H9 (cell line): ENCODE data around the gene IFITM1. TPM values are rescaled to one million over a fixed set of nuclear protein-coding genes. Genes with fewer than 3 reads are reported as not detected.

Source experiments
- DNase-seq: peaks from one replicate; pipeline ENCODE4 v3.0.0-alpha.2; 2017
- H2AFZ ChIP-seq: one replicate; pipeline ENCODE4 v1.6.1; 2013; ENCODE audit warnings: mild to moderate bottlenecking, low read length, control low read depth, moderate library complexity
- H2AK5ac ChIP-seq: 2 replicates; pipeline ENCODE4 v1.6.1; 2013; ENCODE audit warnings: low read length, control low read depth, mixed read lengths; ENCODE audit not compliant: insufficient read length
- H2BK120ac ChIP-seq: one replicate; pipeline ENCODE4 v1.6.1; 2013; ENCODE audit warnings: low read depth, mild to moderate bottlenecking, low read length, control low read depth, inconsistent platforms; ENCODE audit not compliant: poor library complexity, severe bottlenecking
- H2BK12ac ChIP-seq: 2 replicates; pipeline ENCODE4 v1.6.1; 2013; ENCODE audit warnings: low read length, control low read depth, mixed read lengths, low read depth; ENCODE audit not compliant: insufficient read length
- H2BK15ac ChIP-seq: 2 replicates; pipeline ENCODE4 v1.6.1; 2013; ENCODE audit warnings: low read depth, low read length, control low read depth
- H2BK20ac ChIP-seq: one replicate; pipeline ENCODE4 v1.6.1; 2013; ENCODE audit warnings: low read depth, mild to moderate bottlenecking, low read length, control low read depth, inconsistent platforms; ENCODE audit not compliant: poor library complexity, severe bottlenecking
- H2BK5ac ChIP-seq: 2 replicates; pipeline ENCODE4 v1.6.1; 2013; ENCODE audit warnings: low read length, control low read depth, mixed read lengths; ENCODE audit not compliant: insufficient read length
- H3K14ac ChIP-seq: 2 replicates; pipeline ENCODE4 v1.6.1; 2013; ENCODE audit warnings: low read length, control low read depth; ENCODE audit not compliant: insufficient read depth
- H3K18ac ChIP-seq: 2 replicates; pipeline ENCODE4 v1.6.1; 2013; ENCODE audit warnings: low read depth, mild to moderate bottlenecking, mixed read lengths, low read length, control low read depth; ENCODE audit not compliant: insufficient read length
- H3K23ac ChIP-seq: 2 replicates; pipeline ENCODE4 v1.6.1; 2013; ENCODE audit warnings: low read length, control low read depth, mixed read lengths, low read depth; ENCODE audit not compliant: insufficient read length
- H3K23me2 ChIP-seq: 2 replicates; pipeline ENCODE4 v1.6.1; 2013; ENCODE audit warnings: low read depth, mild to moderate bottlenecking, mixed read lengths, low read length, control low read depth; ENCODE audit not compliant: insufficient read length, poor library complexity, severe bottlenecking
- H3K27ac ChIP-seq: 2 replicates; pipeline ENCODE4 v1.5.1; 2013; ENCODE audit warnings: low read length, control low read depth, mixed read lengths, low read depth; ENCODE audit not compliant: insufficient read length
- H3K27me3 ChIP-seq: 2 replicates; pipeline ENCODE4 v1.6.1; 2013; ENCODE audit warnings: low read length, control low read depth, inconsistent platforms; ENCODE audit not compliant: insufficient read depth
- H3K4ac ChIP-seq: 2 replicates; pipeline ENCODE4 v1.6.1; 2013; ENCODE audit warnings: low read depth, mild to moderate bottlenecking, control low read depth, inconsistent platforms, low read length, moderate library complexity
- H3K4me1 ChIP-seq: 2 replicates; pipeline ENCODE4 v1.6.1; 2013; ENCODE audit warnings: low read length, control low read depth, inconsistent platforms; ENCODE audit not compliant: insufficient read depth
- H3K4me2 ChIP-seq: 2 replicates; pipeline ENCODE4 v1.6.1; 2013; ENCODE audit warnings: low read length, control low read depth, mixed read lengths; ENCODE audit not compliant: insufficient read length, insufficient read depth
- H3K56ac ChIP-seq: 2 replicates; pipeline ENCODE4 v1.6.1; 2013; ENCODE audit warnings: low read depth, mild to moderate bottlenecking, mixed read lengths, low read length, control low read depth; ENCODE audit not compliant: insufficient read length
- H3K79me1 ChIP-seq: 2 replicates; pipeline ENCODE4 v1.6.1; 2013; ENCODE audit warnings: low read depth, mild to moderate bottlenecking, moderate library complexity, low read length, control low read depth, inconsistent platforms; ENCODE audit not compliant: insufficient read depth, poor library complexity, severe bottlenecking
- H3K79me2 ChIP-seq: 2 replicates; pipeline ENCODE4 v1.6.1; 2013; ENCODE audit warnings: low read length, control low read depth, inconsistent platforms; ENCODE audit not compliant: insufficient read depth
- H3K9ac ChIP-seq: 2 replicates; pipeline ENCODE4 v1.6.1; 2013; ENCODE audit warnings: low read length, control low read depth, mixed read lengths; ENCODE audit not compliant: insufficient read length; ENCODE audit errors: extremely low read depth
- H3K9me3 ChIP-seq: one replicate; pipeline ENCODE4 v1.6.1; 2013; ENCODE audit warnings: low read depth, low read length, inconsistent platforms; ENCODE audit not compliant: control insufficient read depth
- H3T11ph ChIP-seq: one replicate; pipeline ENCODE4 v1.6.1; 2013; ENCODE audit warnings: mild to moderate bottlenecking, low read length, control low read depth, inconsistent platforms
- H4K20me1 ChIP-seq: one replicate; pipeline ENCODE4 v1.6.1; 2013; ENCODE audit not compliant: control insufficient read depth, insufficient read length, insufficient read depth
- H4K5ac ChIP-seq: 2 replicates; pipeline ENCODE4 v1.6.1; 2013; ENCODE audit warnings: low read depth, mild to moderate bottlenecking, mixed read lengths, low read length, control low read depth; ENCODE audit not compliant: insufficient read length
- H4K8ac ChIP-seq: replicated peaks from 2 replicates; pipeline ENCODE4 v1.6.1; 2013; ENCODE audit warnings: low read length, control low read depth, mixed read lengths, low read depth; ENCODE audit not compliant: insufficient read length
- H4K91ac ChIP-seq: 2 replicates; pipeline ENCODE4 v1.6.1; 2013; ENCODE audit warnings: low read depth, mild to moderate bottlenecking, moderate library complexity, mixed read lengths, low read length, control low read depth; ENCODE audit not compliant: insufficient read length
- H3K27ac Mint-ChIP-seq, 3 experiments: 2 replicates in 2 of 3; 3 replicates in 1 of 3; pipeline ENCODE4 v1.8.0; 2020 to 2021; ENCODE audit warnings: mixed read lengths in 3 of 3, mild to moderate bottlenecking in 1 of 3, moderate library complexity in 1 of 3
- H3K27me3 Mint-ChIP-seq: 2 replicates; pipeline ENCODE4 v1.8.0; 2021; ENCODE audit warnings: low read depth, mild to moderate bottlenecking, moderate library complexity, mixed read lengths
- H3K36me3 Mint-ChIP-seq, 3 experiments: 2 replicates in 2 of 3; 3 replicates in 1 of 3; pipeline ENCODE4 v1.8.0; 2020 to 2021; ENCODE audit warnings: low read depth in 3 of 3, mixed read lengths in 3 of 3; ENCODE audit not compliant: insufficient read depth in 1 of 3
- H3K4me1 Mint-ChIP-seq, 2 experiments: 2 replicates each; pipeline ENCODE4 v1.8.0; 2020; ENCODE audit warnings: mixed read lengths in 2 of 2
- H3K4me3 Mint-ChIP-seq, 2 experiments: 2 replicates in 1 of 2; 3 replicates in 1 of 2; pipeline ENCODE4 v1.8.0; 2020 to 2021; ENCODE audit warnings: mild to moderate bottlenecking in 2 of 2, mixed read lengths in 2 of 2, moderate library complexity in 1 of 2
- H3K9me3 Mint-ChIP-seq, 2 experiments: 2 replicates in 1 of 2; 3 replicates in 1 of 2; pipeline ENCODE4 v1.8.0; 2020; ENCODE audit warnings: mild to moderate bottlenecking in 2 of 2, mixed read lengths in 2 of 2, moderate library complexity in 1 of 2
- WGBS: extraction: QIAGEN DNeasy Blood & Tissue Kit; methylation state at CpG from one replicate; pipeline ENCODE4 v1.1.7; 2013; ENCODE audit warnings: missing lambda C conversion rate, low lambda C conversion rate, mixed read lengths; ENCODE audit not compliant: insufficient read length; ENCODE audit errors: extremely low coverage; 5-methylcytosine and 5-hydroxymethylcytosine counted together
- total RNA-seq: library from RNA; stranded (reverse); gene quantifications from 2 replicates; pipeline ENCODE4 v1.2.1, GENCODE V29; 2021
- TF ChIP-seq, protein P1 (sequence below): fragments of 200-600 bp; sonication (generic); conservative IDR thresholded peaks from 3 replicates; pipeline ENCODE4 v1.8.0; 2021; ENCODE audit warnings: antibody characterized with exemption, mild to moderate bottlenecking

Gene IFITM1
- total RNA-seq, 1 experiment from 2014 or later: 500 TPM

DNA sequence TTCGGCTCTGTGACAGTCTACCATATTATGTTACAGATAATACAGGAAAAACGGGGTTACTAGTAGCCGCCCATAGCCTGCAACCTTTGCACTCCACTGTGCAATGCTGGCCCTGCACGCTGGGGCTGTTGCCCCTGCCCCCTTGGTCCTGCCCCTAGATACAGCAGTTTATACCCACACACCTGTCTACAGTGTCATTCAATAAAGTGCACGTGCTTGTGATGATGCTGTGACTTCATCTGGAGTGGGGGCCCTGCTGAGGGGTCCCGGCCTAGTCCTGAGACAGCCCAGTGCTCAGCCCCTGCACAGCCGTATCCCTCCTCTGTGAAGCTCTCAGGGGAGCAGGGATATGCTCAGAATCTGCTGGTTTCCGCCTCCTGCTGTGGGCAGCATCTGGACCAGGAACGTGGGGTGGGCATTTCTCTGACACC lies 1.2 kb downstream of the IFITM1 start:
- H3K4me1 ChIP-seq: peaks cover 6% of the 10 kb centered on the region; the same call in 1 of the 2 replicates
- no peak overlapping the region; a peak in 1 of 7 replicates for H3K27ac Mint-ChIP-seq
- peaks cover 6 to 19% (median 6%) of the 10 kb centered on the region in 3 experiments; a peak in 6 of 7 replicates for H3K36me3 Mint-ChIP-seq

More for the DNA sequence above, 1.2 kb downstream of the IFITM1 start:
- H3K4me1 Mint-ChIP-seq: peaks cover 39 to 62% of the 10 kb centered on the region in 2 experiments
- H3K4me3 Mint-ChIP-seq: peak overlapping the region; percentile 92 to 97
- Histone ChIP-seq H3K4ac (no peak overlapping the region), H3K9ac (no peak overlapping the region), H3K79me2 (peaks cover 6% of the 10 kb centered on the region; the same call in 1 of the 2 replicates), H3K56ac (no peak overlapping the region), H3K27me3 (no peaks in the 10 kb centered on the region), H2AK5ac (no peak overlapping the region), H2BK5ac (no peak overlapping the region), H3K23ac (no peak overlapping the region), H3K14ac (no peak overlapping the region), H3T11ph (no peak overlapping the region), H4K5ac (no peak overlapping the region), H3K23me2 (peaks cover 29% of the 10 kb centered on the region), H4K8ac (no peak overlapping the region), H2BK15ac (no peak overlapping the region), H3K79me1 (peaks cover 2% of the 10 kb centered on the region), H2BK12ac (no peak overlapping the region), H3K18ac (no peak overlapping the region), H4K20me1 (no peaks in the 10 kb centered on the region), H3K4me2 (peak overlapping the region; percentile 85), H3K9me3 (no peaks in the 10 kb centered on the region), H2AFZ (no peak overlapping the region), H4K91ac (no peak overlapping the region), H3K27ac (no peak overlapping the region), H2BK120ac (no peak overlapping the region), H2BK20ac (no peak overlapping the region)
- WGBS: no CpG with 5 or more reads among the region's 9 CpGs
- H3K27me3 Mint-ChIP-seq: no peaks in the 10 kb centered on the region
- TF ChIP-seq, protein P1, sequence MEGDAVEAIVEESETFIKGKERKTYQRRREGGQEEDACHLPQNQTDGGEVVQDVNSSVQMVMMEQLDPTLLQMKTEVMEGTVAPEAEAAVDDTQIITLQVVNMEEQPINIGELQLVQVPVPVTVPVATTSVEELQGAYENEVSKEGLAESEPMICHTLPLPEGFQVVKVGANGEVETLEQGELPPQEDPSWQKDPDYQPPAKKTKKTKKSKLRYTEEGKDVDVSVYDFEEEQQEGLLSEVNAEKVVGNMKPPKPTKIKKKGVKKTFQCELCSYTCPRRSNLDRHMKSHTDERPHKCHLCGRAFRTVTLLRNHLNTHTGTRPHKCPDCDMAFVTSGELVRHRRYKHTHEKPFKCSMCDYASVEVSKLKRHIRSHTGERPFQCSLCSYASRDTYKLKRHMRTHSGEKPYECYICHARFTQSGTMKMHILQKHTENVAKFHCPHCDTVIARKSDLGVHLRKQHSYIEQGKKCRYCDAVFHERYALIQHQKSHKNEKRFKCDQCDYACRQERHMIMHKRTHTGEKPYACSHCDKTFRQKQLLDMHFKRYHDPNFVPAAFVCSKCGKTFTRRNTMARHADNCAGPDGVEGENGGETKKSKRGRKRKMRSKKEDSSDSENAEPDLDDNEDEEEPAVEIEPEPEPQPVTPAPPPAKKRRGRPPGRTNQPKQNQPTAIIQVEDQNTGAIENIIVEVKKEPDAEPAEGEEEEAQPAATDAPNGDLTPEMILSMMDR: no peak
- H3K9me3 Mint-ChIP-seq: no peaks in the 10 kb centered on the region; a peak in 1 of 5 replicates
- DNase-seq: no peak
